GM18507 (cell line): ENCODE data around the gene STRN.
"Not testable (repeated sequence)": the region's sequence is repeated elsewhere in the genome, so short reads cannot be mapped to it uniquely, and the experiment has no call there.

ENCODE experiments used
- DNase-seq: peaks from one replicate; pipeline ENCODE4 v3.0.0; 2011; ENCODE audit warnings: low read depth; ENCODE audit not compliant: insufficient read length; ENCODE audit errors: extremely low spot score
- FAIRE-seq: peaks from 2 replicates; lab custom pipeline; 2011; peaks lifted over from hg19 to GRCh38; lab: Jason Lieb, UNC

The STRN gene, protein sequence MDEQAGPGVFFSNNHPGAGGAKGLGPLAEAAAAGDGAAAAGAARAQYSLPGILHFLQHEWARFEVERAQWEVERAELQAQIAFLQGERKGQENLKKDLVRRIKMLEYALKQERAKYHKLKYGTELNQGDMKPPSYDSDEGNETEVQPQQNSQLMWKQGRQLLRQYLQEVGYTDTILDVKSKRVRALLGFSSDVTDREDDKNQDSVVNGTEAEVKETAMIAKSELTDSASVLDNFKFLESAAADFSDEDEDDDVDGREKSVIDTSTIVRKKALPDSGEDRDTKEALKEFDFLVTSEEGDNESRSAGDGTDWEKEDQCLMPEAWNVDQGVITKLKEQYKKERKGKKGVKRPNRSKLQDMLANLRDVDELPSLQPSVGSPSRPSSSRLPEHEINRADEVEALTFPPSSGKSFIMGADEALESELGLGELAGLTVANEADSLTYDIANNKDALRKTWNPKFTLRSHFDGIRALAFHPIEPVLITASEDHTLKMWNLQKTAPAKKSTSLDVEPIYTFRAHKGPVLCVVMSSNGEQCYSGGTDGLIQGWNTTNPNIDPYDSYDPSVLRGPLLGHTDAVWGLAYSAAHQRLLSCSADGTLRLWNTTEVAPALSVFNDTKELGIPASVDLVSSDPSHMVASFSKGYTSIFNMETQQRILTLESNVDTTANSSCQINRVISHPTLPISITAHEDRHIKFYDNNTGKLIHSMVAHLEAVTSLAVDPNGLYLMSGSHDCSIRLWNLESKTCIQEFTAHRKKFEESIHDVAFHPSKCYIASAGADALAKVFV

DNA sequence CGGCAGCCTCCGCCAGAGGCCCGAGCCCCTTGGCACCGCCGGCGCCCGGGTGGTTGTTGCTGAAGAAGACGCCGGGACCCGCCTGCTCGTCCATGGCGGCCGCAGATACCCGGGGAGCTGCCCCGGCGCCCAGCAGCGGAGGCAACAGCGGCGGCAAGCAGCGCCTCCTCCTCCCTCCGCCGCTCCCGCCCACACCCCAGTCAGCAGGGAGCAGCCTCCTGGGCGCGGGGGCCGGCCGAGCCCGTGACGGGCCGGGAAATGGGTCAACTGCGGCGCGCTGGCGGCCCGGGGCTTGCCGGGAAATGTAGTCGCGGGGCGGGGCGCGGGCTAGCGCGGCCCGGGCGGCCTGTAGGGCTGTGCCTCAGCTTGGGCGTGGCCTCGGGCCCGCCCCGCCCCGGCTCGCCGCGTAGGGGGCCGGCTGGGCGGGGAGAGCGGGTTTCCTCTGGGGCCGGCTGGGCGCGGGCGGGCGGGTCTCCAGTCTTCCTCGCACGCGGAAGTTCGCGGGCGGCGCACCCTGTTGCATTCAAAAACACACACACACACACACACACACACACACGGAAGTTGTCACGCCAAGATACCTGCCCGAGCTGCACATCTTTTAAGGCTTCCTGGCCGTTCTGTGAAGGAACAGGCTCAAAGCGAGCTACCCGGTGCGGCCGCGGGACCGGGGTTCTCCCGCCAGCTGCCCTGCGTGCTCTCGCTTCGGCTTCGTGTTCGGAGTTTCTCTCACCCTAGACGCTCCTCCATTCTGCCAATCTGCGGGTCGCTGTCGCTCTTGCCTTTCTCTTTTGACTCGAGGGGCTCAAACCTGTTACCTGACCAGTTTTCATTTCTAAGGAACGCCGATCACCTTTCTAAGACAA, at the start of gene STRN:
Gene STRN, minus strand, starts transcription at position 167 of the 866 bp plus-strand sequence. Its CDS starts 73 bp downstream, at position 94.
- DNase-seq (peak; percentile 94), FAIRE-seq (peak; percentile 93)

DNA sequence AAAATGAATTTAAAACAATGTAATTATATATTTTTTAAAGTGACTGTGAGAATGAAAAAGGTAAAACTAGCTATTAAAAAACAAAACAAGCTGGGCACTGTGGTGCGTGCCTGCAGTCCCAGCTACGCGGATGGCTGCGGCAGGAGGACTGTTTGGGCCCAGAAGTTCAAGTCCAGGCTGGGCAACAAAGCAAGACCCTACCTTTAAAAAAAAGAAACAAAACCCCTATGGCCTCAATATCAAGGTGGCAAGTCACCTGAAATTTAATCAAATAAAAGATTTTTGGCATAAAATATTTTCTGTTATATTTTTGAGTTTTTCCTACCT, 46.9 kb upstream of the STRN start:
- DNase-seq (no peak), FAIRE-seq (no peak)

DNA sequence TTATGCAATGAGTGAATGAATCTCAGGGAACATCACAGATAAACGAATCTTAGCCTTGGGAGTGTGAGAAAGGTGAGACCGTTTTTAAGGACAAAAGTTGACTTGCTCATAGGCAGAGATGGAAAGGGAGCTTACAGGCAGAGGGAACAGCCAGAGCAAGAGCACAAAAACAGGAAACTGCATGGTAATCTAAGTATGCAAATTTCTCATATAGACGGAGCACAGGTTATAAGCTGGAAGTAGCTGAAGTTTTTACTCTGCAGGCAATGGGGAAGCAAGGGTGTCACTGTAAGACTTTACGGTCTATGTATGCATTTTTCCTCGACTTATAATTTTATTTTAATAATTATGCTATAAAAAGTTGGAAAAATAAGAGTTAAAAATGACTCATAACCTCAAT, 44.8 kb upstream of the STRN start:
- peak; percentile 77 for FAIRE-seq
- no peak for DNase-seq

DNA sequence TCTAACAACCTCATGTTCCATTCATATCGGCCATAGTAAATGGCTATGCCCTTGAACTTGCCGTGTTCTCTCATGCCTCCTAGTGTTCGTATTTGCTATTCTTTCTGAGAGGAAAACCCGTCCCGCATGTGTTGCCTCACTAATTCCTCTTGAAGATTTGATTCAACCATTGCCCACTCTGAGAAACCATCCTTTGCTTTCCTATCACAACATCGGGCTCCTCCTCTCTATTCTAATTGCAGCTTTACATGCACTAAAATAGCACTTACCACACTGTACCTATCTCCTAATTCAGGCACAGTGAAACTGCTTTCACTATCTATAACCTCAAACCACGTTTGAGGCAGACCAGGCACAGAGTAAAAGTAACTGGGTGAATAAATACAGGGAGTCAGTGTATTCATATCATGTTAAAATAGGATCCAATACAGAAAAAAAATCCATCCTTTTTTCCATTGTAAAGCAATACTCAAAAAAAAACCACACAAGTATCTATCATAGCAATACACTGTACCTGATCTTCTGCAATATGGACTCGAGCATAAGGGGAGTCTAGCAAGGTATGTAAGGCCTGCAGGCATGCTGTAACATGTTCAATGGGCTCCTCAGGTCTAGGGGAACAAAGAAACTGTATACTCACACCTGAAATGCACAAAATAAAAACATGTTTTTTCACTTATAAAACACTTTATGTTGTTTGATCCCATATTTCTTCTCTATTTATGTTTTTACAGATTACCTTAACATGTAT, 39.0 kb upstream of the STRN start:
- DNase-seq = peak; percentile 9
- peak; percentile 85 for FAIRE-seq

DNA sequence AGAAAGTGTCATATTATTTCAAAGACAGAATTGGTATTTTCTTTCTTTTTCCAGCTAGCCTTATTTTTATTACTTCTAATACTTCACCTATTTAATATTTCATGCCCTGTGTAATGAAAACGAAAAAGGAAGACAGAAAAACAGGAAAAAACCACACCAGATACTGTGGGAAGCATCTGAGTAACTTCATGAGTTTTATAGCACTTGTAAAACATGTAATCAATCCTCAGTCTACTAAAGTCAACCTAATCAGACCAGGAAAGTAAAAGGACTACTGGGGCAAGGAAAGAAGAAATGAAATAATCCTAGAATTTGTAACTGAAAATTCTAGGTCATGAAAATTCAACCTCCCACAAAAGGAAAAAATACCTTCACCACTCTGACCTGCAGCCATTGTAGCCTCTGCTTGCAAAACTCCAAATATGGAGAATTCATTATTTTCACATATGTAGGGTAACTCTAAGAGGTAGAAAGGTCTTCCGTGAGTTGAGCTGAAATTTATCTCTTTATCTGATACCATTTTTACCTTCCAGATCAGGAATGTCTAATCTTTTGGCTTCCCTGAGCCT, 34.7 kb upstream of the STRN start:
- FAIRE-seq = no peak
- no peak for DNase-seq

DNA sequence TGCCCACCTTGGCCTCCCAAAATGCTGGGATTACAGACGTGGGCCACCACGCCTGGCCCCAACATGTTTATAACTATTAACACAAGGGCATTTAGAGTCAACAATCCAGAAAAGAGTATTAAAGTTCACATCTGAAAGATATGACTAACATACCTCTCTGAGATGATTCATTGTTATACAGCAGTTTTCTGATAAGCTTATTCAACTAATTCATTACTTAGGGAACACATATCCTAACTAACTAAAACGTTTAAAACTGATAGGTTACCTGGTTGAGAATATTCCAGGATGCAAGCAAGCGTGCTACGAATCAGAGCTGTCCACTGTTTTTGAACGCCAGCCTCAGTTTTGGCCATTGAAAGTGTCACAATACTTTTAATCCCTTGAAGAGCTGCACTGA, 34.0 kb upstream of the STRN start:
- DNase-seq = no peak
- FAIRE-seq = no peak

DNA sequence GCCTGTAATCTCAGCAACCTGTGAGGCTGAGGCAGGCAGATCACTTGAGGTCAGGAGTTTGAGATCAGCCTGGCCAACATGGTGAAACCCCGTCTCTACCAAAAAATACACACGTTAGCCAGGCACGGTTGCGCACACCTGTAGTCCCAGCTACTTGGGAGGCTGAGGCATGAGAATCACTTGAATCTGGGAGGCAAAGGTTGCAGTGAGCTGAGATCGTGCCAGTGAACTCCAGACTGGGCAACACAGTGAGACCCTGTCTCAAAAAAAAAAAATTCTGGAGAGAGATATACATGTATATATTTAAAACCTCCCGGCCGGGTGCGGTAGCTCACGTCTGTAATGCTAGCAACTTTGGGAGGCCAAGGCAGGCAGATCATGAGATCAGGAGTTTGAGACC, 33.1 kb upstream of the STRN start:
- FAIRE-seq, DNase-seq: not testable (repeated sequence)

DNA sequence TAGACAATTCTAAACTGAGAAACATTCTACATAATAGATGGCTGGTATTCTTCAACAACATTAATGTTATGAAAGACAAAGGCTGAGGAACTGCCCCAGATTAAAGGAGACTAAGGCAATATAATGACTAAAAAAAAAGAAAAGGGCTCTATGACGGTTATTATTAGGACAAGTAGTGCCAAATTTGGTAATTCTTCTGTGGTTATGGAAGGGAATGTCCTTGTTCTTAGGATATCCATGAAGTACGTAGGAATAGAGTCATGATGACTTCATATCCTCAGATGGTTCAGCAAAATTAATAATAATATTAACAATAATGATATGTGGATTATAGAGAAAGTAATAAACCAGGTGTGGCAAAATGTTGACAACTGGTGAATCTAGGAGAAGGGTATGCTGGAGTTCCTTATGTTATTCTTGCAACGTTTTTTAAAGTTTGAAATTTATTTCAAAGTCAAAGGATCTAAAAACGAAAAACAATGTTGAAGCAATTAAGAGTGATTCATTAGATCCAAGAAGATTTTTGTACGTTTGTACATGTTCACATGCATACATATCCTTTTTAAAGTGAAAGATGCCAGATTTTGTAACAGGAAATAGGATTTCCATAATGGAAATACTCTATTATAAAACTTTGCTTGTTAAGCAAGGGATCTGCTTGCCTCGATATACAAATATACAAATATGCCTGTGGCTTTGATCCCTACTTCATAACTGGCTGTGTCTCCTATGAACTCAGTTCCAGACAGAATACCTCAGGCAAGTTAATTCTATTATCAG, 27.7 kb upstream of the STRN start:
- FAIRE-seq = no peak
- no peak for DNase-seq

DNA sequence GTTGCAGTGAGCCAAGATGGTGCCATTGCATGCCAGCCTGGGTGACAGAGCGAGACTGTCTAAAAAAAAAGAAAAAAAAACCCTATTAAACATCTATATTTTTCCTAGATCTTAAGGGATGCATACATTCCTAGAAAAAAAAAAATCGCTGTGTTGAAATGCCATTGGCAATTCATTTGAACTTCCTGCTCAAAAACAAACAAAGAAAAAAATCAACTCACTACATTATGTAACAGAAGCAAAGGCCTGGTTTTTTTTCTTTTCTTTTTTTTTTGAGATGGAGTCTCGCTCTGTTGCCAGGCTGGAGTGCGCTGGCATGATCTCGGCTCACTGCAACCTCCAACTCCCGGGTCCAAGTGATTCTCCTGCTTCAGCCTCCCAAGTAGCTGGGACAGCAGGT, 21.7 kb upstream of the STRN start:
- no peak for FAIRE-seq
- no peak for DNase-seq

DNA sequence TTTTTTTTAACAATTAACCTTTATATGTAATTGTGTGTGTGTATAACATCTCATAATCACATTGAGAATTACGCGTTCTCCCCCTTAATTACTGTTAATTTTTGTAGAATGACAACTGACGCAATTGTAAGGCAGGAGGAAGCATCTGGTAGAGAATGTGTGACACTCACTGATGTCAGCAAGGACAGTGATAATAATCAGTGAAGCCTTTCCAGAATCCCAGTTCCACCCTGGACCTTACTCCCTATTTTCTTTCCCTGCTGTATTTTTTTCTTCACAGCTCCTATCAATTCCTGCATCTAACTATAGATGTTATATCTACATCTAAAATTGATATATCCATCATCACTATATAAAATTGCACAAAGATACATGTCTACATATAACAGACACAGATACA, 16.1 kb upstream of the STRN start:
- DNase-seq (no peak), FAIRE-seq (no peak)

DNA sequence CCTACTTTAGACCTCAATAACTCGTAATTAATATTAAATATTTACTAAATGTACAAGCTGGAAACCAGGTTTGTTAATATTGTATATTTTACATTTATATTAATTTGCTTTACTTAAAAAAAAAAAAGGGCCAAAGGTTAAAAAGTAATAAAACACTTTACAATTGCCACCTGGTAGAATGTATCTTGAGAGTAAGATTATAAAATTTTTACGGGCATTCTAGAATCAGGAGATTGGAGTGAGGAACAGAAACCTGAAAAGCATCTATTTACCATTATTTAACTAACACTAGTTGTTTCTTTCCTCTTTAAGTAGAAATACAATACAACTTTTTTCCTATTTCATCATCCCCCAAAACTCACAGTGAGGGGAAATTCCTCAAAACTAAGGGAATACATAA, 15.6 kb upstream of the STRN start:
- no peak for FAIRE-seq
- no peak for DNase-seq

DNA sequence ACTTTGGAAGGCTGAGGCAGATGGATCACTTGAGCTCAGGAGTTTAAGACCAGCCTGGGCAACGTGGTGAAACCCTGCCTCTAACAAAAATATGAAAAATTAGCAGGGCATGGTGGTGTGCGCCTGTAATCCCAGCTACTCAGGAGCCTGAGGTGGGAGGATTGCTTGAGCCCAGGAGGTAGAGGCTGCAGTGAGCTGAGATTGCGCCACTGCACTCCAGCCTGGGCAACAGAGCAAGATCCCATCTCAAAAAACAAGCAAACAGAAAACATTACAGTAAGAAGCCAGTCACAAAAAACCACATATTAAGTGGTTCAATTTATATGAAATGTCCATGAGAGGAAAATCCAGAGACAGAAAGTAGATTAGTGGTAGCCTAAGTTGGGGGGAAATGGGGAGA, 12.7 kb upstream of the STRN start:
- not testable (repeated sequence) for FAIRE-seq, DNase-seq

DNA sequence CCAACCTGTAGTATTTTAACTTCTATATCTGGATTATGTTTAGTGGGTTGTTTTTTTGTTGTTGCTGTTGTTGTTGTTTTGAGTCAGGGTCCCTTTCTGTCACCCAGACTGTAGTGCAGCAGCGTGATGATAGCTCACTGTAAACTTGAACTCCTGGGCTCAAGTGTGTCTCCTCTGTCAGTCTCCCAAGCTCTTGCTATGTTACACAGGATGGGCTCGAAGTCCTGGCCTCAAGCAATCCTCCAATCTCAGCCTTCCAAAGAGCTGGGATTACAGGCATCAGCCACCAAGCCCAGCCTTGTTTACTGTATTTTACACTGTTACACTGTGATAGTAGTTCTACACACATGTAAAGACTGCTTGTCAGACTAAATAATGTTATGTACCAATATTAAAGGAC, 9.7 kb upstream of the STRN start:
- FAIRE-seq = no peak
- no peak for DNase-seq

DNA sequence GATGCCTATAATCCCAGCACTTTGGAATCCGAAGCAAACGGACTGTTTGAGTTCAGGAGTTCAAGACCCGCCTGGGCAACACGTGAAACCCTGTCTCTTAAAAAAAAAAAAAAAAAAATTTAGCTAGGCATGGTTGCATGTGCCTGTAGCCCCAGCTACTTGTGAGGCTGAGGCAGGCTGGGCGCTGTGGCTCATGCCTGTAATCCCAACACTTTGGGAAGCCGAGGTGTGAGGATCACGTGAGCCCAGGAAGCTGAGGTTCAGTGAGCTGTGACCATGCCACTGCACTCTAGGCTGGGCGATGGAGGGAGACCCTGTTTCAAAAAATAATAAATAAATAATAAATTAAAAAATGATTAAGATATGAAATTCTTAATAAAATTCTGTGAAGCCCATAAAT, 9.0 kb upstream of the STRN start:
- FAIRE-seq = no peak

DNA sequence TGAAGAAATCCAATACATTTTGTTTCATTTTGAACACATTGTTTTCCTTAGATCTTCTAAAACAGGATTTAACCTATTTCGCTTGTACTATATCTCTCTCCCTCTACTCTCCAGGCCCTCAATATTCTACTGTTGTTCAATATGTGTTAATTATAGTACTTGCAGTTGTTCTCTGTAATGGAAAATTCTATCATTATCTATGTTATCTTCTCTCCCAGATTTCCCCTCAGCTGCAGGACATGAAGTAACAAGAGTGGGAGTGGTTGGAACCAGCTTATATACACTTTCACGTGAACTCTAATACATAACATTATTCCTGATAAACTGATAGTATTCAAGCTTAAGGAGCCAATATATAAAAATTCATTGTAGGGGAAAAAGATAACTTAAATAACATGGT, 7.0 kb upstream of the STRN start:
- DNase-seq (no peak), FAIRE-seq (no peak)

More for the DNA sequence above, 9.0 kb upstream of the STRN start:
- DNase-seq = no peak

DNA sequence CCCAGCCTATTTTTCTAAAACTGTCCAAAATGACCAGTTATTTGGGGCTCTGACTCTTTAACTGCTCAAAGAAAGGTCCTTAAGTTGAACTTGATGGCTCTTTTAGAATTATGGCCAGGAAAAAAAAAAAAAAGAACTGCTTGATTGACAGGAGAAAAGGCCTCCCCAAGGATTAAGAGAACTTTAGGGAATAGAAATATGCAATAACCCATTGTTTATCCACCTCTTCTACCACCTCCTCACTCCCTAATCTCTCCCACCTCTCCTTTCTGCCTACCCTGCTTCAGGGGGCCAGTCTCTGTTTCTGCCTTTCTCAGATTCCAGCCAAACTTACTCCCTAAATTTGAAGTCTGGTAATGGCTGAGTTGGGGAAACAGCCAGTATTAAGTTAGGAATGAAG, 5.7 kb upstream of the STRN start:
- no peak for FAIRE-seq
- DNase-seq = no peak

DNA sequence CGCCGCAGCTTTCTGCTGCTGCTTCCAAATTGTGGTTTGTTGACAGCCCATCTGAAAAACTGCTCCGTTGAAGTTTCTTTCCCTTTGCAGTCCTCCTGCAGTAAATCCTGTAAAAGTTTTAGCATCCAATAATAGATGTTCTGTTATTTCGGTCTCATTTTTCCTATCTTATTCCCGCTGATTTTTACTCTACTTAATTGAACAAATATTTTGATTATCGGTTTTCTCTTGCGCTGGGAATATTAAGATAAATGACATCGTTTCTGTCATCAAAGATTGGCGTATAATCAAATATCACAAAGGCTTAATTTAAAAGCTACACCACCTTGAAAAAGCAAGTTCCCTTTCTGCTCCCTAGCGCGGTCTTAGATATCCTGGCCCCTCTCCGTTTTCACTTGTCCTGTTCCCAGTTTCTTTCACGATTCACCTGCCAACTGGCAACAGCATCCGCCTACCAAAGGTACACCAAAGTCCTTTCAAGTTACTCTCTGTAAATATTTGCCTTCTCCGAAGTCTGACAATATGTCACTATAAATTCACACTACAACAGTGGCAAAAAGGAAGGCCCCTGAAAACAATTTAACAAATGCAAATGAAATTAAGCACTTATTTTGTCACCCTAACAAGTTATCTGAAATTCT, 1.0 kb upstream of the STRN start:
- FAIRE-seq (no peak), DNase-seq (no peak)
